Activated effector memory CD4-positive, alpha-beta T cell treated with Interleukin-2 at 50 U/mL for 16 hours (primary cell): ENCODE measurements around the gene PAXX.

Source experiments
- DNase-seq: peaks from one replicate; pipeline ENCODE4 v3.0.0-alpha.2; 2020

Gene PAXX

GRCh38 chr9:136991993-136992818, at the start of gene PAXX:
Gene PAXX, plus strand, starts transcription at chr9:136992422. Its CDS starts 22 bp downstream, at chr9:136992444.
- DNase-seq = peak; percentile 90

- DNase-seq = no peak
These were observed 49.4 kb upstream of the PAXX start for GRCh38 chr9:136942881-136943230.

GRCh38 chr9:136943291-136944211, 48.7 kb upstream of the PAXX start:
- no peak for DNase-seq

- DNase-seq = no peak
These were observed 48.1 kb upstream of the PAXX start for GRCh38 chr9:136944212-136944518.

GRCh38 chr9:136944519-136945332, 47.5 kb upstream of the PAXX start, which contains the start of the genes C8G and FBXW5:
Gene C8G, plus strand, starts transcription at chr9:136945243. Its CDS starts 78 bp downstream, at chr9:136945321.
Gene FBXW5, minus strand, starts transcription at chr9:136944738. Its CDS starts 655 bp downstream, at chr9:136944083.
- peak; percentile 94 for DNase-seq

- DNase-seq = no peak
These were observed 46.6 kb upstream of the PAXX start for GRCh38 chr9:136945333-136946227.

- DNase-seq = no peak
These were observed 45.8 kb upstream of the PAXX start for GRCh38 chr9:136946228-136947027.

- DNase-seq = no peak
These were observed 45.0 kb upstream of the PAXX start for GRCh38 chr9:136947028-136947891.

- no peak for DNase-seq
These were observed 44.2 kb upstream of the PAXX start for GRCh38 chr9:136947955-136948510.

- DNase-seq = no peak
These were observed 42.9 kb upstream of the PAXX start for GRCh38 chr9:136949239-136949816.

GRCh38 chr9:136949817-136950655, 42.2 kb upstream of the PAXX start:
- DNase-seq = peak; percentile 96

GRCh38 chr9:136950656-136951276, 41.5 kb upstream of the PAXX start:
- DNase-seq = no peak

GRCh38 chr9:136951541-136952320, 40.5 kb upstream of the PAXX start, which contains the start of gene LCN12:
Gene LCN12, plus strand, starts transcription at chr9:136952273. Its CDS starts 55 bp downstream, at chr9:136952328.
- DNase-seq = no peak

- DNase-seq = no peak
These were observed 39.8 kb upstream of the PAXX start for GRCh38 chr9:136952321-136952850.

GRCh38 chr9:136952876-136953770, 39.1 kb upstream of the PAXX start:
- DNase-seq = no peak
